Stimulated activated effector memory CD8-positive, alpha-beta T cell treated with anti-CD3 and anti-CD28 coated beads, Interleukin-12 subunit alpha, Interleukin-12 subunit beta, amount 100 ng/mL, for 72 hours (primary cell): Measurements from ENCODE around the gene CDKN2AIPNL.
"Not testable (repeated sequence)": the region's sequence is repeated elsewhere in the genome, so short reads cannot be mapped to it uniquely, and the experiment has no call there.

Source experiments
- ATAC-seq: fragments of 150-1000 bp; cut with Tn5 transposase; 2 replicates; pipeline ENCODE4 v1.10.0; 2021
- DNase-seq, 2 donors: peaks; one replicate each; pipeline ENCODE4 v3.0.0; 2021 to 2022; ENCODE audit warnings: low spot score in 2 of 2
- H3K27ac Mint-ChIP-seq: one replicate; pipeline ENCODE4 v1.8.0; 2022; ENCODE audit warnings: mild to moderate bottlenecking, mixed read lengths
- H3K36me3 Mint-ChIP-seq: one replicate; pipeline ENCODE4 v1.8.0; 2022; ENCODE audit warnings: mild to moderate bottlenecking, mixed read lengths
- H3K4me1 Mint-ChIP-seq: one replicate; pipeline ENCODE4 v1.8.0; 2022; ENCODE audit warnings: mixed read lengths
- H3K4me3 Mint-ChIP-seq: one replicate; pipeline ENCODE4 v1.8.0; 2022; ENCODE audit warnings: mild to moderate bottlenecking, mixed read lengths
- H3K9me3 Mint-ChIP-seq: one replicate; pipeline ENCODE4 v1.8.0; 2022; ENCODE audit warnings: mixed read lengths

Gene CDKN2AIPNL

DNA sequence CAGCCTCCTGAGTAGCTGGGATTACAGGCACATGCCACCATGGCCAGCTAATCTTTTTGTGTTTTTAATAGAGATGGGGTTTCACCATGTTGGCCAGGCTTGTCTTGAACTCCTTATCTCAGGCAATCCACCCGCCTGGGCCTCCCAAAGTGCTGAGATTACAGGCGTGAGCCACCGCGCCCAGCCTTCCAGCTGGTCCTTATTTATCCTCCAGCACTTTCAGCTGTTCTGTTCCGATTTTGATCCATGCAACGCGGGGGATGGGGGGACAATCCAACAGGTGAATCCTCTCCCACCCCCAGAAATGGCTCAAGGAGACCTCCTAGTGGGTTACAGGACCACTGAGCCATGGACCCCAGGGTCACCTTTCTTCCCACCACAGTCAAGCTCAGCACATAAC lies 14.7 kb upstream of the CDKN2AIPNL start:
- H3K4me3 Mint-ChIP-seq = no peak overlapping the region
- H3K27ac Mint-ChIP-seq = no peak overlapping the region
- DNase-seq (no peak), ATAC-seq (no peak)
- H3K4me1 Mint-ChIP-seq = no peaks in the 10 kb centered on the region
- H3K9me3 Mint-ChIP-seq = no peaks in the 10 kb centered on the region
- no peaks in the 10 kb centered on the region for H3K36me3 Mint-ChIP-seq

DNA sequence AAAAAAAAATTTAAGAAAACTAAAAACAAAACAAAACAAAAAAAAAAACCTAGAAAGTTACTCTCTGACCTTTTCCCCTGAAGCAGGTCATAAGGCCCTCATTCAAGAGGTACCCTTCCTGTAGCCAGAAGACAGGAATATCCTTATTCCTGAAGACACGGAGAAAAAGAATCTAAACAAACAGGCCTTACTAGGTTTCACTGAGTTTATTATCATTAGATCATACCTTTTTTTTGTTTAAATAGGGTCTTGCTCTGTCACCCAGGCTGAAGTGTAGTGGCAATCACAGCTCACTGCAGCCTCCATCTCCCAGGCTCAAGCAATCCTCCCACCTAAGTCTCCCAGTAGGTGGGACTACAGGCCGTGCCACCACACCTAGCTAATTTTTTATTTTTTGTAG lies 11.7 kb upstream of the CDKN2AIPNL start:
- H3K4me3 Mint-ChIP-seq = no peak overlapping the region
- DNase-seq (no peak), ATAC-seq (no peak)
- H3K36me3 Mint-ChIP-seq = no peaks in the 10 kb centered on the region
- no peak overlapping the region for H3K27ac Mint-ChIP-seq
- H3K9me3 Mint-ChIP-seq = no peaks in the 10 kb centered on the region
- no peaks in the 10 kb centered on the region for H3K4me1 Mint-ChIP-seq

DNA sequence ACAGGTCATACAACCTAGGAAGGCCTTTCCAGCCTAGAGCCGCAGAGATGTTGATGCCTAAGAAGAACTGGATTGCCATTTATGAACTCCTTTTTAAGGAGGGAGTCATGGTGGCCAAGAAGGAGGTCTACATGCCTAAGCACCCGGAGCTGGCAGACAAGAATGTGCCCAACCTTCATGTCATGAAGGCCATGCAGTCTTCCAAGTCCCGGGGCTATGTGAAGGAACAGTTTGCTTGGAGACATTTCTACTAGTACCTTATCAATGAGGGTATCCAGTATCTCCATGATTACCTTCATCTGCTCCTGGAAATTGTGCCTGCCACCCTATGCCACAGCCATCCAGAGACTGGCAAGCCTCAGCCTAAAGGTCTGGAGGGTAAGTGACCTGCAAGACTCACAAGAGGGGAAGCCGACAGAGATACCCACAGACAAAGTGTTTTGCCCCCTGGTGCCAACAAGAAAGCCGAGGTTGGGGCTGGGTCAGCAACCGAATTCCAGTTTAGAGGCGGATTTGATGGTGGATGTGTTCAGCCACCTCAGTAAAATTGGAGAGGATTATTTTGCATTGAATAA lies 11.2 kb upstream of the CDKN2AIPNL start:
- DNase-seq (no peak), ATAC-seq (no peak)
- Mint-ChIP-seq H3K9me3 (no peaks in the 10 kb centered on the region), H3K36me3 (no peaks in the 10 kb centered on the region), H3K4me3 (no peak overlapping the region), H3K4me1 (no peaks in the 10 kb centered on the region), H3K27ac (no peak overlapping the region)

- not testable (repeated sequence) for DNase-seq, H3K4me1 Mint-ChIP-seq, H3K9me3 Mint-ChIP-seq, H3K36me3 Mint-ChIP-seq, H3K4me3 Mint-ChIP-seq, ATAC-seq, H3K27ac Mint-ChIP-seq
These were observed 9.4 kb upstream of the CDKN2AIPNL start for GRCh38 chr5:134421038-134421437.

- DNase-seq (no peak), ATAC-seq (no peak)
- Mint-ChIP-seq H3K4me1 (no peaks in the 10 kb centered on the region), H3K9me3 (no peaks in the 10 kb centered on the region), H3K27ac (no peak overlapping the region), H3K36me3 (no peaks in the 10 kb centered on the region), H3K4me3 (no peak overlapping the region)
These were observed 8.7 kb upstream of the CDKN2AIPNL start for GRCh38 chr5:134420343-134420742.

- no peak overlapping the region for H3K4me3 Mint-ChIP-seq
- H3K36me3 Mint-ChIP-seq = no peaks in the 10 kb centered on the region
- H3K4me1 Mint-ChIP-seq = no peaks in the 10 kb centered on the region
- no peak for DNase-seq
- no peak for ATAC-seq
- no peaks in the 10 kb centered on the region for H3K9me3 Mint-ChIP-seq
- no peak overlapping the region for H3K27ac Mint-ChIP-seq
These were observed 7.3 kb upstream of the CDKN2AIPNL start for GRCh38 chr5:134418958-134419357.

GRCh38 chr5:134417707-134418106 lies 6.0 kb upstream of the CDKN2AIPNL start:
- no peak for DNase-seq
- ATAC-seq = no peak
- Mint-ChIP-seq H3K36me3 (no peaks in the 10 kb centered on the region), H3K9me3 (no peaks in the 10 kb centered on the region), H3K27ac (no peak overlapping the region), H3K4me3 (no peak overlapping the region), H3K4me1 (no peaks in the 10 kb centered on the region)

DNA sequence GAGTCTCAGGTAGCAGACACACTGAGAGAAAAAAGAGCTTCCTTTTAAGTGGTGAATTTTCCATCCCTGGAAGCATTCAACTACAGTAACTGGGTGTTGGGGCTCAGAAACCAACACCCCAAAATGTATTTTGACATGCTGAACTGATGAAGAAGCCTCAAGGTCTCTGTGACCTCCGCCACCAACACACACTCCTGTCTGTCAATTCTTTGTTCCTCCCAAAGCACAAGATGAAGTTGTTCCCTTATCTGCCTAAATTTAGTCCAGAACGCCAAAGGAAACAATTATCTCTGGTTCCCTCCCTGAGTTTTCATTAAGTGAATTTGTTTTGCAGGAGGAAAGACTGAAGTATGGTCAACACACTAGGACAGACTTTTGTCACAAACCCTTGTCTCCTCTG lies 1.4 kb upstream of the CDKN2AIPNL start:
- H3K36me3 Mint-ChIP-seq = peaks cover 19% of the 10 kb centered on the region
- H3K4me1 Mint-ChIP-seq = peaks cover 30% of the 10 kb centered on the region
- H3K27ac Mint-ChIP-seq = peak overlapping the region; percentile 56
- peak overlapping the region; percentile 92 for H3K4me3 Mint-ChIP-seq
- DNase-seq = no peak
- no peak for ATAC-seq
- no peaks in the 10 kb centered on the region for H3K9me3 Mint-ChIP-seq

- ATAC-seq (no peak), DNase-seq (no peak)
- Mint-ChIP-seq H3K36me3 (peaks cover 26% of the 10 kb centered on the region), H3K4me3 (peak overlapping the region; percentile 92), H3K9me3 (no peaks in the 10 kb centered on the region), H3K27ac (peak overlapping the region; percentile 92), H3K4me1 (peaks cover 33% of the 10 kb centered on the region)
These were observed 494 bp downstream of the CDKN2AIPNL start for GRCh38 chr5:134411228-134411545.

GRCh38 chr5:134410822-134411221 lies 859 bp downstream of the CDKN2AIPNL start:
- peaks cover 30% of the 10 kb centered on the region for H3K36me3 Mint-ChIP-seq
- no peaks in the 10 kb centered on the region for H3K9me3 Mint-ChIP-seq
- DNase-seq (no peak), ATAC-seq (no peak)
- peaks cover 36% of the 10 kb centered on the region for H3K4me1 Mint-ChIP-seq
- H3K27ac Mint-ChIP-seq = peak overlapping the region; percentile 92
- H3K4me3 Mint-ChIP-seq = peak overlapping the region; percentile 92

DNA sequence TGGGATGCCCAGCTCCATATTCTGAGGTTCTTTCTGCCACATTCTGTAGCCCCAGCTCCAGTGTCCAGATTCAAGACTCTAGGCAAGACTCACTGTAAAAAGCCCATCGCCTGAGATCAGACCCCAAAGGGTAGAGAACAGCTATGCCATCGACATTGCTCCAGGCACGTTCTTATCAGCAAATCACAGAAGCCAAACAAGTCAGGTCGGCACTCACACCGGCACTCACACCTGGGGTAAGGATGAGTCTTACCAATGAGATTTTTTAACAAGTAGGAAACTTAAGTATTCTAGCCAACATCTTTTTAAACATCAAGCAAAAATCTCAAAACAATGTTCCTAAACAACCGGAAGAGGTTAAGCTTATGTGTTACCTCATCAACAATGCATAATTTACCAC lies 2.4 kb downstream of the CDKN2AIPNL start:
- DNase-seq (no peak), ATAC-seq (no peak)
- Mint-ChIP-seq H3K4me1 (peaks cover 36% of the 10 kb centered on the region), H3K36me3 (peaks cover 42% of the 10 kb centered on the region), H3K4me3 (peak overlapping the region; percentile 7), H3K27ac (no peak overlapping the region), H3K9me3 (no peaks in the 10 kb centered on the region)

DNA sequence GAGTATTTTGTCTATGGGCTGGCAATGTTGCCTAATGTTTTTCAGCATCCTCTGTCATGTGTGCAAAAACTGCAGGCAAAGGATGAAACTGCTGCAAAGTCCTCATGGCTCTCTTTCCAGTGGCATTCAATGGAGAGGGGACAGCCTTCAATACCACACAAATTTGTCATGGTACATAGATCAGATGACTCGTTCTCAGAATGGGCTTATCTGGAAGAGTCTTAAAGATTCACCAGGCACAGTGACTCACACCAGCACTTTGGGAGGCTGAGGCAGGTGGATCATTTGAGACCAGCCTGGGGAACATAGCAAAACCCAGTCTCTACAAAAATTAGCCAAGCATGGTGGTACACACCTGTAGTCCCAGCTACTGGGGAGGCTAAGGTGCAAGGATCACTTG lies 5.3 kb downstream of the CDKN2AIPNL start:
- no peak overlapping the region for H3K4me3 Mint-ChIP-seq
- H3K4me1 Mint-ChIP-seq = peaks cover 26% of the 10 kb centered on the region
- DNase-seq (no peak), ATAC-seq (peak; percentile 74)
- no peaks in the 10 kb centered on the region for H3K9me3 Mint-ChIP-seq
- H3K36me3 Mint-ChIP-seq = peaks cover 64% of the 10 kb centered on the region
- H3K27ac Mint-ChIP-seq = peak overlapping the region; percentile 45

DNA sequence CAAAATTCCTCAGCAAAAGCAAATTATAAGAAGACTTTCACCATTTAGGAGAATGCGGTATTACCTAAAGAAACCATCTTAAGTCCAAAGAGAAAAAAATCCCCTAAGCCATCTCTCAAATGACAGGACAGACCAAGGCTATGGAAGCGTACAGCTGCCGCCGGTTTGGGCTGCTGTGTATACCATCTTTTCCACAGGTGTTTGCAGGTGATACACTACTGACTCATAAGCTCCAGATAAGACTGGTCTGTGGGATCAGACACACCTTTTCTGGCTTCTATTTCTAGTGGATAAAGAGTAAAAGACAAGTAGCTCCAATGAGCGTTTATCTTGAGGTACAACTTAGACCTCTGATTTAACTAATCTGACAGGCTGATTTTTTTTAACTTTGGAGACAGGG lies 7.7 kb downstream of the CDKN2AIPNL start:
- H3K4me1 Mint-ChIP-seq = peaks cover 6% of the 10 kb centered on the region
- no peak overlapping the region for H3K4me3 Mint-ChIP-seq
- H3K36me3 Mint-ChIP-seq = peaks cover 76% of the 10 kb centered on the region
- no peak for ATAC-seq
- no peaks in the 10 kb centered on the region for H3K9me3 Mint-ChIP-seq
- H3K27ac Mint-ChIP-seq = no peak overlapping the region
- DNase-seq = no peak

DNA sequence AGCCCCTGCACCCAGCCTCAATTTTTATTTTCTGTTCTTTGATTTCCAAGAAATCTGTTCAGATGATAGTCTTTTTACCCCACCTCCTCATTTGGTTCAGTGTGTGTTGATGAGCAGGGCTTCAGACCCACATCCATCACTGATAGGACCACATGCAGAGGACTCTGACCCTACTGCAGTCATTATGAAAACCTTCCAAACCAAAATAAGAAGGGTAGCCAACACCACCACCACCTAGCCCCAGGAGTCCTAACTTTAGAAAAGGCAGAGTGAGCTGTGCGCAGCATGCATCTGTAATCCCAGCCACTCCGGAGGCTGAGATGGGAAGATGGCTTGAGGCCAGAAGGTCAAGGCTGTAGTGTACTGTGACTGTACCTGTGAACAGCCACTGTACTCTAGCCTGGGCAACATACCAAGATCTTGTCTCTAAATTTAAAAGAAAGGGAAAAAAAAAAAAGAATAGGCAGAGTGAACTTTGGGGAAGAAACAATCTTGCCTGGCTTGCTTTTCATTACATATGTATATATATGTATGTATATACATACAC lies 13.0 kb downstream of the CDKN2AIPNL start:
- Mint-ChIP-seq H3K9me3 (no peaks in the 10 kb centered on the region), H3K36me3 (peaks cover 82% of the 10 kb centered on the region), H3K4me1 (no peaks in the 10 kb centered on the region), H3K27ac (no peak overlapping the region), H3K4me3 (no peak overlapping the region)
- DNase-seq = no peak
- ATAC-seq = no peak

DNA sequence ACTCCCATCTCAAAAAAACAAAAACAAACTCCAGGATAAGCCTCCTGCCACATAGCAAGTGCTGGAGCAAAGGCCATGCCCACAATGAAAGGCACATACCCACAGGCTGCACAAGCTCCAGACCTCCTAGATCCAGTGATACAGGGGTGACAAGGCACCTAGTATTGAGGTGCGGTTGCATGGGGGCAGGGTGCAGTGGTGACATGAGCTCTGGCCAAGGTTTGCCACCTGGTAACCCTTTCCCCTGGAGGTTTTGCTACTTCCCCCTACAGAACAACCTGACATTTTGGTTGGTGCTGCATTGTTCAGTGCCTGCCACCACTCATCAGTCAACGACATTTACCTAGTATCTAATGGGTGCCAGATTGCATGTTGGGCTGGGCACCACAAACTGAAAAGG lies 14.5 kb downstream of the CDKN2AIPNL start:
- peaks cover 85% of the 10 kb centered on the region for H3K36me3 Mint-ChIP-seq
- no peaks in the 10 kb centered on the region for H3K4me1 Mint-ChIP-seq

GRCh38 chr5:134396274-134396673 lies 15.4 kb downstream of the CDKN2AIPNL start:
- H3K36me3 Mint-ChIP-seq = peaks cover 85% of the 10 kb centered on the region
- no peak for ATAC-seq

More for the DNA sequence above, 14.5 kb downstream of the CDKN2AIPNL start:
- Mint-ChIP-seq H3K9me3 (no peaks in the 10 kb centered on the region), H3K4me3 (no peak overlapping the region), H3K27ac (no peak overlapping the region)
- DNase-seq (no peak), ATAC-seq (no peak)

DNA sequence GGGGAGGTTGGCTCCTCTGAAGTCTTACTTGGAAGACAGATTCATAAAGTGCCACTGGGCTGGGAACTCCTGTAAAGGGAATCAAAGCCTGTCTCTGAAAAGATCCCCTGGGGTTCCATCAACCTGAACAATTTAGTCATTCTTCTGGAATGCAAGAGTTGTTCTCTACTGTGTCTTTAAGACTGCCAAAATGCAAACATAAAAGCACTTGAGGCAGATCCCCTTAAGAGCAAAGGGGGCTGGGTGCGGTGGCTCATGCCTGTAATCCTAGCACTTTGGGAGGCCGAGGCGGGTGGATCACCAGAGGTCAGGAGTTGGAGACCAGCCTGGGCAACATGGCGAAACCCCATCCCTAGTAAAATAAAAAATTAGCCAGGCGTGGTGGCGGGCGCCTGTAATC lies 16.7 kb downstream of the CDKN2AIPNL start:
- ATAC-seq (no peak), DNase-seq (no peak)
- H3K4me3 Mint-ChIP-seq = no peak overlapping the region
- H3K9me3 Mint-ChIP-seq = no peaks in the 10 kb centered on the region
- peaks cover 89% of the 10 kb centered on the region for H3K36me3 Mint-ChIP-seq
- H3K27ac Mint-ChIP-seq = no peak overlapping the region
- H3K4me1 Mint-ChIP-seq = no peaks in the 10 kb centered on the region

More at GRCh38 chr5:134396274-134396673, 15.4 kb downstream of the CDKN2AIPNL start:
- H3K9me3 Mint-ChIP-seq = no peaks in the 10 kb centered on the region
- no peak for DNase-seq
- no peak overlapping the region for H3K27ac Mint-ChIP-seq
- H3K4me1 Mint-ChIP-seq = no peaks in the 10 kb centered on the region
- no peak overlapping the region for H3K4me3 Mint-ChIP-seq
